Measurements from ENCODE around the gene SEPTIN10. TPM values are rescaled to one million over a fixed set of nuclear protein-coding genes. Genes with fewer than 3 reads are reported as not detected.

The SEPTIN10 gene
- total and polyA plus RNA-seq, 2 of the 8 experiments (the other 6 are each of a cell fraction or from before 2014, with no cell fraction given): 23.7 to 101 TPM

DNA sequence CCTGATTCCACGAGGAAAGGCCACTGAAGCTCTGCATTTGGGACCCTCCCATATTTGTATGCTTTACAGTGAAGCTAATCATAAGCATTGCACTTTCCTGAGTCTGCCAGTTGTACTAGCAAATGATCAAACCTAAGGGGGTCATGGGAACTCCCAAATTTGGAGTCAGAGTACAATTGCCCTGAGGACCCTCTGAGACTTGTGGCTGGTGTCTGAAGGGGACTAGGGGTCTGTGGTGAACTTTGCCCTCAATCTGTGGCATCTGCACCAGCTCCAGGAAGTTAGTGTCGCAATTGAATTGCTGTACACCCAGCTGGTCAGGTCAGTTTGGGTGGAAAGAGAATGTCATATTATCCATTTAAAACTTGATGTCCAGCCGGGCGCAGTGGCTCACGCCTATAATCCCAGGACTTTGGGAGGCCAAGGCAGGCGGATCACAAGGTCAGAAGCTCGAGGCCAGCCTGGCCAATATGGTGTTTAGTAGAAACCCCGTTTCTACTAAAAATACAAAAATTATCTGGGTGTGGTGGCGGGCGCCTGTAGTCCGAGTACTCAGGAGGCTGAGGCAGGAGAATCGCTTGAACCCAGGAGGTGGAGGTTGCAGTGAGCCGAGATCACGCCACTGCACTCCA, 18.5 kb upstream of the SEPTIN10 start:
- Histone ChIP-seq H2BK20ac (ENCODE audit: low read length) (no peak overlapping the region), H3K4me2 (ENCODE audit: insufficient read depth in 1 of 2, low read depth in 2 of 2, low read length in 2 of 2) (no peak overlapping the region), H3K9ac (replicated peaks in 1 of 4; ENCODE audit: extremely low read depth in 1 of 4, low read depth in 3 of 4, low read length in 3 of 4) (no peak overlapping the region), H3K56ac (replicated peaks; ENCODE audit: insufficient read length, low read depth, low read length) (no peak overlapping the region), H3K14ac (ENCODE audit: insufficient read length) (no peak overlapping the region), H3K4me1 (replicated peaks in 1 of 4; ENCODE audit: control insufficient read depth in 3 of 4, insufficient read depth in 4 of 4, low read length in 3 of 4) (no peaks in the 10 kb centered on the region), H3K79me2 (ENCODE audit: control insufficient read depth in 1 of 2, insufficient read depth in 2 of 2, low read length in 2 of 2) (no peaks in the 10 kb centered on the region), H3K23ac (ENCODE audit: insufficient read length) (no peak overlapping the region), H2AK5ac (ENCODE audit: low read depth, low read length) (no peak overlapping the region), H3K4ac (replicated peaks; ENCODE audit: insufficient read length, low read depth, low read length) (no peak overlapping the region), H2BK15ac (ENCODE audit: low read length) (no peak overlapping the region), H2BK5ac (ENCODE audit: low read depth, low read length) (no peak overlapping the region), H3K27me3 (replicated peaks in 1 of 4; ENCODE audit: control insufficient read depth in 3 of 4, extremely low read depth in 1 of 4, insufficient read depth in 3 of 4, low read length in 3 of 4) (no peaks in the 10 kb centered on the region), H4K20me1 (replicated peaks in 1 of 2; ENCODE audit: control insufficient read depth in 1 of 2, insufficient read depth in 2 of 2, low read length in 2 of 2) (no peaks in the 10 kb centered on the region), H2BK120ac (replicated peaks; ENCODE audit: low read depth, low read length) (no peak overlapping the region), H3K79me1 (ENCODE audit: low read depth, low read length) (no peaks in the 10 kb centered on the region), H3K9me3 (ENCODE audit: insufficient read depth in 2 of 2, low read depth in 1 of 2, low read length in 1 of 2) (no peaks in the 10 kb centered on the region), H3K4me3 (ENCODE audit: extremely low read depth in 1 of 4, insufficient read depth in 2 of 4, low read depth in 3 of 4, low read length in 4 of 4) (no peak overlapping the region), H3K18ac (ENCODE audit: extremely low read depth, low read length) (no peak overlapping the region), H3K36me3 (ENCODE audit: control insufficient read depth in 2 of 4, insufficient read depth in 4 of 4, low read length in 3 of 4) (no peaks in the 10 kb centered on the region), H3K23me2 (ENCODE audit: low read depth, low read length) (no peaks in the 10 kb centered on the region), H2BK12ac (ENCODE audit: low read depth, low read length) (no peak overlapping the region), H4K5ac (ENCODE audit: insufficient read length, low read depth, low read length) (no peak overlapping the region), H3K27ac (ENCODE audit: low read depth, low read length) (no peak overlapping the region), H4K8ac (ENCODE audit: extremely low read depth, insufficient read depth, low read length) (no peak overlapping the region), H2AFZ (ENCODE audit: low read length) (no peak overlapping the region), H4K91ac (replicated peaks; ENCODE audit: insufficient read length, low read length) (no peak overlapping the region)
- no peak for DNase-seq (ENCODE audit: low read depth in 1 of 2, low spot score in 2 of 2)
- CTCF ChIA-PET (ENCODE audit: partially characterized antibody): interaction anchor here (1.2 kb wide), 1 partner anchor 86 kb away, joined by 3 read pairs; no protein-coding TSS in a partner anchor
- WGBS, 2 experiments (ENCODE audit: extremely low coverage in 1 of 2, insufficient coverage in 1 of 2, insufficient read length in 1 of 2, insufficient replicate concordance in 2 of 2, low coverage in 1 of 2, low lambda C conversion rate in 2 of 2, missing lambda C conversion rate in 1 of 2): 86% methylated on average over 13 of the region's 14 CpGs; no CpG with 5 or more reads in 1 of the 2 experiments
- FAIRE-seq: no peak
- POLR2A ChIA-PET (ENCODE audit: partially characterized antibody): interaction anchor here (1.4 kb wide), 1 partner anchor 18 kb away, joined by 5 read pairs; the partner anchor contains the start of genes SEPTIN10 and SOWAHC
- no peak for TF ChIP-seq CEBPB (IDR thresholded peaks at IDR 0.05; ENCODE audit: low read depth, low read length)
- TF ChIP-seq EP300 (IDR thresholded peaks at IDR 0.05; ENCODE audit: borderline replicate concordance in 1 of 2, low read depth in 2 of 2, low read length in 2 of 2): no peak
- TF ChIP-seq JUN (IDR thresholded peaks at IDR 0.05; ENCODE audit: low read depth, low read length): no peak
- no peak for TF ChIP-seq GTF2F1 (IDR thresholded peaks at IDR 0.05; ENCODE audit: borderline replicate concordance, low read depth, low read length)
- no peak for TF ChIP-seq BCL11A (IDR thresholded peaks at IDR 0.05; ENCODE audit: low read depth in 2 of 2, low read length in 2 of 2)
- no peak for TF ChIP-seq CBX5 (IDR thresholded peaks at IDR 0.05; ENCODE audit: low read depth, low read length)
- TF ChIP-seq POLR2AphosphoS5 (IDR thresholded peaks at IDR 0.05; ENCODE audit: low read depth, low read length): no peak
- TF ChIP-seq, protein P1, sequence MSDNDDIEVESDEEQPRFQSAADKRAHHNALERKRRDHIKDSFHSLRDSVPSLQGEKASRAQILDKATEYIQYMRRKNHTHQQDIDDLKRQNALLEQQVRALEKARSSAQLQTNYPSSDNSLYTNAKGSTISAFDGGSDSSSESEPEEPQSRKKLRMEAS (IDR thresholded peaks at IDR 0.05): no peak
- no peak for TF ChIP-seq GABPA (IDR thresholded peaks at IDR 0.05; ENCODE audit: borderline replicate concordance, insufficient read depth, low read length)
- no peak for TF ChIP-seq JUND (IDR thresholded peaks at IDR 0.05; ENCODE audit: low read length)
- no peak for TF ChIP-seq TCF12 (IDR thresholded peaks at IDR 0.05; ENCODE audit: low read depth, low read length)
- no peak for TF ChIP-seq TAF7 (optimal IDR thresholded peaks at IDR 0.05; ENCODE audit: borderline replicate concordance, low read depth, low read length)
- no peak for TF ChIP-seq FOSL1 (IDR thresholded peaks at IDR 0.05; ENCODE audit: insufficient read depth, low read depth, low read length)
- TF ChIP-seq POU5F1 (IDR thresholded peaks at IDR 0.05; ENCODE audit: low read depth, low read length): no peak

Measured in H1 (cell line).